Mononuclear cell (primary cell): ENCODE measurements around the gene RFTN1. TPM values are rescaled to one million over a fixed set of nuclear protein-coding genes. Genes with fewer than 3 reads are reported as not detected.

Experiments
- H3K27me3 ChIP-seq: 2 replicates; pipeline ENCODE4 v1.6.0; 2011; ENCODE audit warnings: low read length, control low read depth; ENCODE audit not compliant: insufficient read depth
- H3K4me1 ChIP-seq: 2 replicates; pipeline ENCODE4 v1.5.1; 2011; ENCODE audit warnings: mild to moderate bottlenecking, low read length, control low read depth; ENCODE audit not compliant: insufficient read depth
- H3K4me3 ChIP-seq: 2 replicates; pipeline ENCODE4 v1.5.1; 2011; ENCODE audit warnings: mild to moderate bottlenecking, low read length, moderate library complexity
- H3K9me3 ChIP-seq: 2 replicates; pipeline ENCODE4 v1.5.1; 2011; ENCODE audit warnings: low read depth, mild to moderate bottlenecking, control low read depth, low read length
- total RNA-seq: library from RNA; depleted of rRNA; stranded (reverse); fragments of >200 nt; gene quantifications from one replicate; pipeline ENCODE4 v1.2.3, GENCODE V29; 2012

The RFTN1 gene
- total RNA-seq, 1 donor = 50.4 TPM

GRCh38 chr3:16474920-16475319 lies 38.6 kb downstream of the RFTN1 start:
- no peaks in the 10 kb centered on the region for H3K9me3 ChIP-seq

GRCh38 chr3:16474216-16474615 lies 39.3 kb downstream of the RFTN1 start:
- no peaks in the 10 kb centered on the region for H3K9me3 ChIP-seq
- peaks cover 30% of the 10 kb centered on the region for H3K4me1 ChIP-seq
- H3K4me3 ChIP-seq = no peak overlapping the region
- no peaks in the 10 kb centered on the region for H3K27me3 ChIP-seq

More at GRCh38 chr3:16474920-16475319, 38.6 kb downstream of the RFTN1 start:
- Histone ChIP-seq H3K27me3 (no peaks in the 10 kb centered on the region), H3K4me1 (peaks cover 27% of the 10 kb centered on the region), H3K4me3 (no peak overlapping the region)

GRCh38 chr3:16472593-16472992 lies 40.9 kb downstream of the RFTN1 start:
- Histone ChIP-seq H3K4me1 (peaks cover 38% of the 10 kb centered on the region), H3K9me3 (no peaks in the 10 kb centered on the region), H3K4me3 (no peak overlapping the region), H3K27me3 (no peaks in the 10 kb centered on the region)

- Histone ChIP-seq H3K9me3 (no peaks in the 10 kb centered on the region), H3K27me3 (no peaks in the 10 kb centered on the region), H3K4me3 (no peak overlapping the region), H3K4me1 (peaks cover 36% of the 10 kb centered on the region)
These were observed 41.6 kb downstream of the RFTN1 start for GRCh38 chr3:16471897-16472296.

- Histone ChIP-seq H3K4me3 (no peak overlapping the region), H3K4me1 (peaks cover 29% of the 10 kb centered on the region), H3K27me3 (no peaks in the 10 kb centered on the region), H3K9me3 (no peaks in the 10 kb centered on the region)
These were observed 42.9 kb downstream of the RFTN1 start for GRCh38 chr3:16470590-16470989.

- Histone ChIP-seq H3K9me3 (no peaks in the 10 kb centered on the region), H3K4me3 (no peak overlapping the region), H3K4me1 (peaks cover 31% of the 10 kb centered on the region), H3K27me3 (no peaks in the 10 kb centered on the region)
These were observed 45.0 kb downstream of the RFTN1 start for GRCh38 chr3:16468336-16469098.

GRCh38 chr3:16468002-16468335 lies 45.5 kb downstream of the RFTN1 start:
- peaks cover 34% of the 10 kb centered on the region for H3K4me1 ChIP-seq
- no peak overlapping the region for H3K4me3 ChIP-seq
- H3K9me3 ChIP-seq = no peaks in the 10 kb centered on the region
- H3K27me3 ChIP-seq = no peaks in the 10 kb centered on the region

- H3K4me1 ChIP-seq = peaks cover 40% of the 10 kb centered on the region
- no peak overlapping the region for H3K4me3 ChIP-seq
- no peaks in the 10 kb centered on the region for H3K9me3 ChIP-seq
- no peaks in the 10 kb centered on the region for H3K27me3 ChIP-seq
These were observed 46.1 kb downstream of the RFTN1 start for GRCh38 chr3:16467393-16467792.

- Histone ChIP-seq H3K27me3 (no peaks in the 10 kb centered on the region), H3K4me3 (no peak overlapping the region), H3K4me1 (peaks cover 42% of the 10 kb centered on the region), H3K9me3 (no peaks in the 10 kb centered on the region)
These were observed 46.7 kb downstream of the RFTN1 start for GRCh38 chr3:16466822-16467221.

GRCh38 chr3:16464511-16465148 lies 48.9 kb downstream of the RFTN1 start:
- Histone ChIP-seq H3K4me3 (no peak overlapping the region), H3K4me1 (peaks cover 39% of the 10 kb centered on the region), H3K9me3 (no peaks in the 10 kb centered on the region), H3K27me3 (no peaks in the 10 kb centered on the region)

- Histone ChIP-seq H3K9me3 (no peaks in the 10 kb centered on the region), H3K4me1 (peaks cover 33% of the 10 kb centered on the region), H3K27me3 (no peaks in the 10 kb centered on the region), H3K4me3 (no peak overlapping the region)
These were observed 49.6 kb downstream of the RFTN1 start for GRCh38 chr3:16463914-16464313.

GRCh38 chr3:16463119-16463518 lies 50.4 kb downstream of the RFTN1 start:
- Histone ChIP-seq H3K4me1 (peaks cover 25% of the 10 kb centered on the region), H3K9me3 (no peaks in the 10 kb centered on the region), H3K4me3 (no peak overlapping the region), H3K27me3 (no peaks in the 10 kb centered on the region)

- H3K27me3 ChIP-seq = no peaks in the 10 kb centered on the region
- no peak overlapping the region for H3K4me3 ChIP-seq
- H3K9me3 ChIP-seq = no peaks in the 10 kb centered on the region
- H3K4me1 ChIP-seq = peaks cover 21% of the 10 kb centered on the region
These were observed 50.8 kb downstream of the RFTN1 start for GRCh38 chr3:16462679-16463078.

- peaks cover 16% of the 10 kb centered on the region for H3K4me1 ChIP-seq
These were observed 51.8 kb downstream of the RFTN1 start for GRCh38 chr3:16461463-16462245.

GRCh38 chr3:16460886-16461285 lies 52.6 kb downstream of the RFTN1 start:
- no peaks in the 10 kb centered on the region for H3K9me3 ChIP-seq
- H3K4me1 ChIP-seq = peaks cover 16% of the 10 kb centered on the region
- no peak overlapping the region for H3K4me3 ChIP-seq
- H3K27me3 ChIP-seq = no peaks in the 10 kb centered on the region

More at GRCh38 chr3:16461463-16462245, 51.8 kb downstream of the RFTN1 start:
- no peaks in the 10 kb centered on the region for H3K27me3 ChIP-seq
- no peaks in the 10 kb centered on the region for H3K9me3 ChIP-seq
- H3K4me3 ChIP-seq = no peak overlapping the region
